Activated CD4-positive, alpha-beta T cell treated with anti-CD3 and anti-CD28 coated beads, Interleukin-2, amount 10 ng/mL, durations not matched to agents 24 days and 14 days (primary cell): ENCODE results near the gene OTULIN. TPM values are rescaled to one million over a fixed set of nuclear protein-coding genes. Genes with fewer than 3 reads are reported as not detected.
A peak's percentile ranks its signal among the peaks of the same experiment; 100 is the strongest.

Source experiments
- DNase-seq: peaks from one replicate; pipeline ENCODE4 v3.0.0; 2022
- H3K27ac Mint-ChIP-seq: one replicate; pipeline ENCODE4 v1.8.0; 2022; ENCODE audit warnings: mild to moderate bottlenecking, mixed read lengths
- H3K27me3 Mint-ChIP-seq: one replicate; pipeline ENCODE4 v1.8.0; 2022; ENCODE audit warnings: mixed read lengths
- H3K36me3 Mint-ChIP-seq: one replicate; pipeline ENCODE4 v1.8.0; 2022; ENCODE audit warnings: low read depth, mild to moderate bottlenecking, mixed read lengths
- H3K4me1 Mint-ChIP-seq: one replicate; pipeline ENCODE4 v1.8.0; 2021; ENCODE audit warnings: mixed read lengths
- H3K4me3 Mint-ChIP-seq: one replicate; pipeline ENCODE4 v1.8.0; 2022; ENCODE audit warnings: mild to moderate bottlenecking, moderate library complexity, mixed read lengths
- H3K9me3 Mint-ChIP-seq: one replicate; pipeline ENCODE4 v1.8.0; 2021; ENCODE audit warnings: mixed read lengths
- intact Hi-C: fragments of 100-400 bp; cut with micrococcal nuclease; formaldehyde crosslinking; loops from one replicate; pipeline ENCODE4 v1.15.1; 2023
- total RNA-seq: library from RNA; stranded (reverse); gene quantifications from 2 replicates; pipeline ENCODE4 v1.2.3, GENCODE V29; 2022

The OTULIN gene
- total RNA-seq, 1 donor from 2014 or later = 52.5 TPM

DNA sequence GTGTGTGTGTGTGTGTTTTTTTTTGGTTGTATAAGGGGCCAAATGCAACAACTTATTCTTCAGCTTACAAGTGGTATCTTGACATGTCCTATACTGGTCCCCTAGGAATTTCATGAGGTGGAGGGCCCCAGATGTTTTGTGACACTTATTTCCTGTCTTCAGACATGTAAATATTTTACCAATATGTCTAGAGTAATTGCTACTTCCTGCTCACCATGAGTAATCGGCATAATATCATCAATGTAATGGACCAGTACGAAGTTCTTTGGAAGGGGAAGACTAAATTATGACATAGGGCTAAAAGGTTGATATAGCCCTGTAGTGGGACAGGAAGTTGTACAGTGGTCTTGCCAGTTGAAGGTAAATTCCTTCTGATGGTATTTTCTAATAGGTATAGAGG, 3.7 kb upstream of the OTULIN start:
- peaks cover 37% of the 10 kb centered on the region for H3K4me1 Mint-ChIP-seq
- H3K4me3 Mint-ChIP-seq = no peak overlapping the region
- H3K27ac Mint-ChIP-seq = peak overlapping the region; percentile 63
- intact Hi-C loops = loop anchor here (5.0 to 10.0 kb wide), 4 partner anchors 249 to 1796 kb away; partner anchors contain the start of gene TRIO
- peaks cover 23% of the 10 kb centered on the region for H3K36me3 Mint-ChIP-seq
- peaks cover 6% of the 10 kb centered on the region for H3K9me3 Mint-ChIP-seq
- no peaks in the 10 kb centered on the region for H3K27me3 Mint-ChIP-seq
- DNase-seq = no peak

DNA sequence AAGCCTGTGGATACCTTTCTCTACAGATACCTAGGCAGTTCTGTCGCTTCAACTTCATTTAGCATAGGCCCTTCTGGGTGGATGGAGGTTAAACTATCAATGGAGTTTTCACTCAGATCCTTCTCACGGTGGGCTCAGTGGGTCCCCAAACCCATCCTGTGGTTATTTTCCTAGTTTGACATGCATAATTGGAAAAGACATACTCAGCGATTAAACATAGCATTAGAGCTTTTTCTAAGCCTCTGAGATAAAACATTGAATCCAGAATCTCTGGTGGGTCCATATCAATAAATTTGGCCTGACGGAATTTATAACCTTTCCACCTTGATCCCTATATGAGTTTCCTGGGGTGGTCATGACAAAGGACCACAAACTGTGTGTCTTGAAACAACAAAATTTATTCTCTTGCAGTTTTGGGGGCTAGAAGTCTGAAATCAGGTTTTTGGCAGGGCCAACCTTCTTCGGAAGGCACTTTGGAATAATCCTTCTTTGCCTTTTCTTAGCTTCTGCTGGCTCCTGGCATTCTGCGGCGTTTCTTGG, 1.7 kb upstream of the OTULIN start:
- Mint-ChIP-seq H3K4me3 (peak overlapping the region; percentile 96), H3K36me3 (peaks cover 37% of the 10 kb centered on the region), H3K4me1 (peaks cover 50% of the 10 kb centered on the region), H3K9me3 (peaks cover 6% of the 10 kb centered on the region), H3K27ac (no peak overlapping the region), H3K27me3 (no peaks in the 10 kb centered on the region)
- DNase-seq = no peak
- intact Hi-C loops = loop anchor here (5.0 to 10.0 kb wide), 4 partner anchors 250 to 1795 kb away; partner anchors contain the start of gene TRIO

DNA sequence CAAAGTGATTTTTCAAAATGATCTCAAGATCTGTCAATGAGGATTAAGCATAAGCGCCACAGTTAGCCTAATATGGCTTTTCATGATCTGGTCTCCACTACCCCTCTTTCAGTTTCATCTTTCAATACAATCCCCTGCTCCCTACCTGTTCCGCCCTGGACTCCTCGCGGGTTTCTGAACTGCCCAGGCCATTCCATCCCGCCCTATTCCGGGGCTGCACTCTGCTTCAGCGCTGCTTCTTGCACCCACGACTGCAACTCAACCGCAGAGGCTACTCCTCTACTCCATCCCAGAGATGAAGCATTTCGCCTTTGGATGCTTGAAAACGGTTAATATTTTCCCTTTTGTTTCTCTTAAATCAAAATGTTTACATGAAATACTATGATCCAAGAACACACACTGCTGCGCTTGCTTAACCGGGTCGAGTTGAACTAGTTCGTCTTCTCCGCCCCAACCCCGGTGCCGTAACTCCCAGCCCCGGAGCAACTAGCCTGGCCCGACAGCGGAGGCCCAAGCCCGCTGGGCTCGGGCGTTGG, 716 bp upstream of the OTULIN start:
- peak; percentile 81 for DNase-seq
- intact Hi-C loops = loop anchor here (1.0 to 10.0 kb wide), 7 partner anchors 69 to 1793 kb away; partner anchors contain the start of genes OTULINL and TRIO
- Mint-ChIP-seq H3K27me3 (no peaks in the 10 kb centered on the region), H3K36me3 (peaks cover 40% of the 10 kb centered on the region), H3K4me3 (peak overlapping the region; percentile 96), H3K9me3 (peaks cover 6% of the 10 kb centered on the region), H3K27ac (peak overlapping the region; percentile 99), H3K4me1 (peaks cover 58% of the 10 kb centered on the region)

DNA sequence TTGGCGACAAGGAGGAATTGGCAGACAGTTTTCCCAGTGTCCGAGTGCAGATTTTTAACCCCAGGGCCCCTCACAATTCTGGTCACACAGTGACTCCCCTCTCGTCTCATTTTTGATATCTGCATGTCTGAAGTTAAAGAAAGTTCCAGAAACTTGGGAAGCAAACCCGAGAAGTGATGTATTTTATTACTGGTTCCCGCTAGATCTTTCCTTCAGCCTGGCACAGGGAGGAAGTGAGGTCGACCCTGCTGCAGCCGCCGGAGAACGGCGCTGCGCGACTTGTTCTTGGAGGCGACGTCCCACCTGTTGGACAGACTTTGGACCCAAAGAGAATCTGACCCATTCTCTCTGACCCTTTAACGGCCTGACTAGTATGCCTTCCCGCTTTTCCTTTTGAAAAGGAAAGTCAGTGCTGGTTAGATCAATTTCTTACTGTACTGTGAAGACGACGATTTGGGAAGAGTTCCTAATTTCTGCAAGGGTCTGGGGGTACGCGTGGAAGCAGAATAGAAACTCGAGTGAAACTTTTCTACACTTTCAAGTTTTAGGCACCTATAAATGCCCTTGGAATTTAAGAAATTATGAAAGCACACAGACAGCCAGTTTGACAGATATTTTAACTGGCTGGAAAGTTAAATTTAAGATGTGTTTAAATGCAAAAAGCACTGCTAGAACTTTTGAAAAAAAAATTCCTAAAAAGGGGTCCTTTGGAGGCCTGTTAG, 744 bp downstream of the OTULIN start:
- Mint-ChIP-seq H3K27ac (peak overlapping the region; percentile 96), H3K27me3 (no peaks in the 10 kb centered on the region), H3K36me3 (peaks cover 37% of the 10 kb centered on the region), H3K9me3 (peaks cover 6% of the 10 kb centered on the region), H3K4me1 (peaks cover 59% of the 10 kb centered on the region), H3K4me3 (peak overlapping the region; percentile 96)
- peak; percentile 75 for DNase-seq
- intact Hi-C loops = loop anchor here (1.0 to 10.0 kb wide), 3 partner anchors 41 to 520 kb away; partner anchors contain the start of gene TRIO

DNA sequence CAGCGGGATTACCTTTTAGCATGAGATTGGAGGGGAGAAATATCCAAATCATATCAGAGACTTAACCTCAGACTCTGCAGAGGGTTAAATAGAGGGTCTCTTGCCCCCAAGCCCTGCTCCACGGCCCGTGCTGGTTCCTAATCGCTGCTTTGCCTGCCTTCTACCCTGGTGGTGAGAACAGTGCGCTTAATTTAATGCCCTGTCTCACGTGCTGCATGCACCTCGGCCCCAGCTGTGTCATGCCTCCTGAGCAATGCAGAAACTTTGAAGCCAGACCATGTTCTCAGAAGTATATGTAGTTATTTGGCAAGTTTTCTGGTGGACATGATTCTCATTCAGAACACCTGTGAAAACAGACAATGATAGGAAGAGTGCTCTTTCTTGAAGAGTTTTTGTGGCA, 1.4 kb downstream of the OTULIN start:
- peak overlapping the region; percentile 96 for H3K4me3 Mint-ChIP-seq
- peak overlapping the region; percentile 64 for H3K27ac Mint-ChIP-seq
- no peaks in the 10 kb centered on the region for H3K27me3 Mint-ChIP-seq
- H3K36me3 Mint-ChIP-seq = peaks cover 35% of the 10 kb centered on the region
- peak; percentile 82 for DNase-seq
- peaks cover 1% of the 10 kb centered on the region for H3K9me3 Mint-ChIP-seq
- intact Hi-C loops = loop anchor here (1.0 to 10.0 kb wide), 5 partner anchors 9 to 521 kb away; partner anchors contain the start of gene TRIO
- H3K4me1 Mint-ChIP-seq = peaks cover 58% of the 10 kb centered on the region

DNA sequence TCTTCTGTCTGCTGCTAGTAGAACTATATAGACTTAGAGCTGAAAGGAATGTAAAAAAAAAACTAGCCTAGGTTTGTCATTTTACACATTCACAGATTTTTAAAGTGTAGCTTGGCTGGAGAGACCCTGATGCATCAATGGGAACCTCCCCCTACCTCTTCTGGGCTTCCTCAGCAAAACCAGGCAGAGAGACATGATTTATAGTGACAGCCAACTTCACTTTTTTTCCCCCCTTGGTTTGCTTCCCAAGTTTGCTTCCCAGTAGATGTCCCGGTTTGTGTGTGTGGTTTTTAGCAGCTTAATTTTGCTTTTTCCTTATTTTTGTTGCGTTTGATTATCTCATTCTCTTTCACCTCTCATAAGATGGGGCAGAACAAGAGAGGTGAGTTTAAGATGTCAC, 1.8 kb downstream of the OTULIN start:
- intact Hi-C loops = loop anchor here (1.0 to 10.0 kb wide), 3 partner anchors 9 to 522 kb away; partner anchors contain the start of gene TRIO
- no peaks in the 10 kb centered on the region for H3K27me3 Mint-ChIP-seq

DNA sequence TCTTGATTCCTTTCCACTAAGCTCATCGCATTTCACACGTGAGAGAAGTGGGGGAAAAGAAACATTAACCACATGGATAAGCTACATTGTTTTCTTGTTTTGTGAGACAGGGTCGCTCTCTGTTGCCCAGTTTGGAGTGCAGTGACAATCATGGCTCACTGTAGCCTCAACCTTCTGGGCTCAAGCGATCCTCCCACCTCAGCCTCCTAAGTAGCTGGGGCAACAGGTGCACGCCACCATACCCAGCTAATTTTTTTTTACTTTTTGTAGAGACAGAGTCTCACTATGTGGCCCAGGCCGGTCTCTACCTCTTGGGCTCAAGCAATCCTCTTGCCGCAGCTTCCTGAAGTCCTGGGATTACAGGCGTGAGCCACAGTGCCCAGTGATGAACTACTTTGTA, 2.8 kb downstream of the OTULIN start:
- intact Hi-C loops = loop anchor here (2.0 to 10.0 kb wide), 2 partner anchors 18 to 522 kb away; partner anchors contain the start of gene TRIO
- H3K27me3 Mint-ChIP-seq = no peaks in the 10 kb centered on the region
- H3K4me1 Mint-ChIP-seq = peaks cover 64% of the 10 kb centered on the region
- peak overlapping the region; percentile 96 for H3K4me3 Mint-ChIP-seq
- no peaks in the 10 kb centered on the region for H3K9me3 Mint-ChIP-seq
- no peak for DNase-seq
- peak overlapping the region; percentile 34 for H3K27ac Mint-ChIP-seq
- H3K36me3 Mint-ChIP-seq = peaks cover 34% of the 10 kb centered on the region

More for the DNA sequence above, 1.8 kb downstream of the OTULIN start:
- H3K36me3 Mint-ChIP-seq = peaks cover 36% of the 10 kb centered on the region
- peaks cover 58% of the 10 kb centered on the region for H3K4me1 Mint-ChIP-seq
- H3K9me3 Mint-ChIP-seq = no peaks in the 10 kb centered on the region
- peak overlapping the region; percentile 64 for H3K27ac Mint-ChIP-seq
- no peak for DNase-seq
- peak overlapping the region; percentile 96 for H3K4me3 Mint-ChIP-seq

DNA sequence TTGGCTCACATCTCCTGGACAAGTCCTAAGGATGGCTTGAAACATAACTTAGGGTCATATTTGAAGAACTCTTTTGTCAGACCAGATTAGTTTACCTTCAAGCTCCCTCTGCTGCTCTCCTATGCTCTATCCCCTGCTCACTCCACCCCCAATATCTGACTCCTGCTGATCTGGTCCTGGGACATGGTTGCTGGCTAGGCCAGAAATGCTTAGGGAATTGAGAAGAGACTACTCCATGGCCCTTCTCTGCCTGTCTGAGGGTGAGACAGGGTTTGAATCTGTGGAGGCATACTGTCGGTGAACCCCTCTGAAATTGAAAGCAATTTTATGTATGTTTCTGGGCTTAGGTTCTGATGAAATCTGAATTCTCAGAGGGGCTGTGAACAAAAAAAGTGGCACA, 3.3 kb downstream of the OTULIN start:
- Mint-ChIP-seq H3K36me3 (peaks cover 34% of the 10 kb centered on the region), H3K4me3 (peak overlapping the region; percentile 96), H3K9me3 (no peaks in the 10 kb centered on the region), H3K27me3 (no peaks in the 10 kb centered on the region), H3K4me1 (peaks cover 69% of the 10 kb centered on the region), H3K27ac (peak overlapping the region; percentile 34)
- no peak for DNase-seq
- intact Hi-C loops = loop anchor here (2.0 to 10.0 kb wide), 2 partner anchors 17 to 523 kb away; partner anchors contain the start of gene TRIO

DNA sequence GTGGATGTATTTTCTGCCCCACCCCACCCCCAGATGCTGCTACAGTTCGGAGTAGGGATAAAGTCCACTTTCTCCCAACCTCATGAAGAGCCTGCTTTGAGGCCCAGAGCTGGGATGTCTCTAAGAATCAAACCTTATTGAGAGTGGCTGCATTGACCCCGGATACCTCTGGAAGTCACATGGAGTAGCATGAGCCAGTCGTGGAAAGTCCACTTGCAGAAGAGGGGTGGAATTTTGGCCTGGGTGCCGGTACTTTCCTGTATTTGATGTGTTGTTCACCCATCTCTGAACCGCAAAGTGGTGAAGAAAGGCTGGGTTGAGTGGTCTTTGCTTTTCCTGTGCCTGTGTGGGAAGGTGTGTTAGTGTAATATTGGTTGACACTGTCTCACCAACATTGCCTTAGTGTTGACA, 3.7 kb downstream of the OTULIN start:
- Mint-ChIP-seq H3K27me3 (no peaks in the 10 kb centered on the region), H3K36me3 (peaks cover 37% of the 10 kb centered on the region), H3K4me3 (peak overlapping the region; percentile 96), H3K9me3 (no peaks in the 10 kb centered on the region), H3K27ac (peak overlapping the region; percentile 30), H3K4me1 (peaks cover 67% of the 10 kb centered on the region)
- intact Hi-C loops = loop anchor here (10.0 kb wide), 1 partner anchor 523 kb away; the partner anchor contains the start of gene TRIO
- DNase-seq = no peak

DNA sequence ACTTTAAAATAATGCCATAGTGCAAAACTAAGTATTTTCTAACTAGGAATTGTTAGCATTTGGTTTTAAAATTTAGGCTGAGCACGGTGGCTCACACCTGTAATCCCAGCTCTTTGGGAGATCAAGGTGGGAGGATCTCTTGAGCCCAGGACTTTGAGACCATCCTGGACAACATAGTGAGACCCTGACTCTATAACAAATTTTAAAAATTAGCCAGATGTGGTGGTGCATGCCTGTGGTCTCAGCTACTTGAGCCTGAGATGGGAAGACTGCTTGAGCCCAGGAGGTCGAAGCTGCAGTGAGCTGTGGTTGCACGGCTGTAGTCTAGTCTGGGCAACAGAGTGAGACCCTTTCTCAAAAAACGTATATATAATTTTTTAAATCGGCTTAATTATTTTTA, 4.9 kb downstream of the OTULIN start:
- Mint-ChIP-seq H3K4me3 (no peak overlapping the region), H3K36me3 (peaks cover 38% of the 10 kb centered on the region), H3K27ac (no peak overlapping the region), H3K9me3 (no peaks in the 10 kb centered on the region), H3K4me1 (peaks cover 67% of the 10 kb centered on the region), H3K27me3 (no peaks in the 10 kb centered on the region)
- no peak for DNase-seq
- intact Hi-C loops = loop anchor here (10.0 kb wide), 1 partner anchor 525 kb away; the partner anchor contains the start of gene TRIO

DNA sequence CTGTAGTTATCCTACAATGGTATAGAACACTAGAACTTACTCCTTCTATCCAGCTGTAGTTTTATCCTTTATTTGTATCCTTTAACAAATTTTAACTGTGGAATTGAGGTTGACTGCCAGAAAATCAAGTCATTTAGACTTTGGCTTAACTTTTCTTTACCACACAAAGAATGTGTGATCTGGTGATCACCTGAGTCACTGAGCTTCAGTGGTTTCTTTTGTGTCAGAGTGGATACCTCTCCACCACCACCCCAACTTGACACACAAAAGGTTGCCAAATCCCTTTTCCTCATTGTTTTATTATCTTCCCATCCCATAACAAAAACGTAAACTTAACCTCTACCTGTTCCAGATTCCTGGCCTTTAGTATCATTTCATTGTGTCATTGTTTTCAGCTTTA, 5.5 kb downstream of the OTULIN start:
- peaks cover 70% of the 10 kb centered on the region for H3K4me1 Mint-ChIP-seq
- no peak for DNase-seq
- H3K9me3 Mint-ChIP-seq = no peaks in the 10 kb centered on the region
- peak overlapping the region; percentile 76 for H3K27ac Mint-ChIP-seq
- H3K4me3 Mint-ChIP-seq = peak overlapping the region; percentile 42
- intact Hi-C loops = loop anchor here (5.0 to 10.0 kb wide), 3 partner anchors 202 to 525 kb away; partner anchors contain the start of genes ANKH and TRIO
- peaks cover 41% of the 10 kb centered on the region for H3K36me3 Mint-ChIP-seq
- H3K27me3 Mint-ChIP-seq = no peaks in the 10 kb centered on the region

DNA sequence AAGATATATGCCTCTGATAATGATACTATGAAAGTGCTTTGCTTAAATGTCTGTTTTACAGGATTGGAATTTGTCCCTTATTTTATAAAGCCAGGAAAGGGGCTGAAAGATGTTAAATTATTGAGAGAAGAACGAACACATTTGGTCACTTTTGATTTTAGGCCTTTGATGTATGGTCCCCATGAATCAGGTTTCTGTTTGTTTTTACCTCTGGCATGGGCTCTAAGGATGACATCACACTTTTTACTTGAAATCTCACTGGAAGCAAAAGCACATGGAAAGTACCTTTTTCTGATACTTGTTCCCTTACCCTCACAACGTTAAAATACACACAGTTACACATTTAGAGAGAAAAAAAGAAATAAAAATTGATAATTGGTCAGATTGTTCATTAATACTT, 6.9 kb downstream of the OTULIN start:
- peaks cover 43% of the 10 kb centered on the region for H3K36me3 Mint-ChIP-seq
- peak overlapping the region; percentile 73 for H3K4me3 Mint-ChIP-seq

DNA sequence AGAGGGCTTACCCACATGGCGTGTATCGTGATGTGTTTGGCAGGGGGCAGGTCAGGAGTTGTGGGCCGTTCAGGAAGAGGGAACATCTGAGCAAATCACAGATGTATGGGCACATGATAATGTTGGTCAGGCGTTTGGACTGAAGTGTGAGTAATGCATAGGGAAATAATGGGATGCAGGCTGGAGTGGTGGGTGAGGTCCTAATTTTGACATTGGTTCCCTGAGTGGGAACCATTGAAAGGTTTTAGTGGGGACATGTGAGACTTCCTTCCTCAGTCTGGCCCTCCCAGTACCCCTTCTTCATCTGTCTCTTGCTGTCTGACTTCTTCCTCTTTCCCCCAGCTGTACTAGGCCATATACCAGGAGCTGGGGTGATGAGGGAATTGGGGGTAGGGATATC, 7.6 kb downstream of the OTULIN start:
- intact Hi-C loops = loop anchor here (5.0 kb wide), 2 partner anchors 200 to 255 kb away; partner anchors contain the start of gene ANKH
- Mint-ChIP-seq H3K27ac (peak overlapping the region; percentile 91), H3K4me3 (peak overlapping the region; percentile 18), H3K27me3 (no peaks in the 10 kb centered on the region), H3K9me3 (no peaks in the 10 kb centered on the region), H3K36me3 (peaks cover 37% of the 10 kb centered on the region), H3K4me1 (peaks cover 73% of the 10 kb centered on the region)
- no peak for DNase-seq

More for the DNA sequence above, 6.9 kb downstream of the OTULIN start:
- peaks cover 76% of the 10 kb centered on the region for H3K4me1 Mint-ChIP-seq
- H3K27me3 Mint-ChIP-seq = no peaks in the 10 kb centered on the region
- no peaks in the 10 kb centered on the region for H3K9me3 Mint-ChIP-seq
- peak overlapping the region; percentile 91 for H3K27ac Mint-ChIP-seq
- DNase-seq = no peak
- intact Hi-C loops = loop anchor here (5.0 kb wide), 2 partner anchors 201 to 256 kb away; partner anchors contain the start of gene ANKH
